Lower lobe of right lung (tissue), 2 donors: ENCODE results near the gene AAMP. TPM values are rescaled to one million over a fixed set of nuclear protein-coding genes. Genes with fewer than 3 reads are reported as not detected.

Source experiments
- ATAC-seq, 2 donors: fragments of 200-7000 bp; cut with Tn5 transposase; one replicate each; pipeline ENCODE4 v1.9.1; 2020 to 2022; ENCODE audit warnings: mild to moderate bottlenecking in 2 of 2, moderate library complexity in 2 of 2
- DNase-seq: peaks from one replicate; pipeline ENCODE4 v3.0.0-alpha.2; 2020
- H3K27ac ChIP-seq: fragments of 200-600 bp; one replicate; pipeline ENCODE4 v1.8.0; 2022
- H3K27me3 ChIP-seq: fragments of 200-600 bp; one replicate; pipeline ENCODE4 v1.8.0; 2022; ENCODE audit warnings: low read depth
- H3K36me3 ChIP-seq: fragments of 200-600 bp; one replicate; pipeline ENCODE4 v1.8.0; 2022; ENCODE audit warnings: mild to moderate bottlenecking
- H3K4me1 ChIP-seq: fragments of 200-600 bp; one replicate; pipeline ENCODE4 v1.8.0; 2022
- H3K4me3 ChIP-seq: fragments of 200-600 bp; one replicate; pipeline ENCODE4 v1.8.0; 2022; ENCODE audit warnings: mild to moderate bottlenecking
- H3K9me3 ChIP-seq: fragments of 200-600 bp; one replicate; pipeline ENCODE4 v1.8.0; 2022
- CTCF ChIP-seq: fragments of 200-600 bp; IDR thresholded peaks from one replicate; pipeline ENCODE4 v1.8.0; 2022; ENCODE audit warnings: antibody characterized with exemption, mild to moderate bottlenecking
- intact Hi-C: fragments of 100-400 bp; cut with DNase I; formaldehyde crosslinking; loops from one replicate; pipeline ENCODE4 v1.11.0; 2022
- total RNA-seq: library from RNA; stranded (reverse); fragmentation: NEBNext Ultra II Directional; extraction: Animal tissue kit (Norgen Biotek cat#: 25700); gene quantifications from one replicate; pipeline ENCODE4 v1.2.1, GENCODE V29; 2021
- donor health status: DM: no; HTN: yes; CAD: no; lungs with severe emphysema.

Gene AAMP
- total RNA-seq, 1 donor from 2014 or later, result 58.8 TPM

- peak; percentile 92 for TF ChIP-seq CTCF
- H3K4me3 ChIP-seq, result peak within 1 kb of the TSS; percentile 81
- ATAC-seq (peak; percentile 92 to 96), DNase-seq (peak; percentile 89)
- intact Hi-C loops, result loop anchor here (10.0 kb wide), 1 partner anchor 72 kb away; no protein-coding TSS in a partner anchor
- H3K36me3 ChIP-seq, result no peaks in the 10 kb centered on the region
- H3K27me3 ChIP-seq, result no peaks in the 10 kb centered on the region
- no peaks in the 10 kb centered on the region for H3K9me3 ChIP-seq
- peak within 1 kb of the TSS; percentile 97 for H3K27ac ChIP-seq
- H3K4me1 ChIP-seq, result peaks cover 92% of the 10 kb centered on the region
Measured at GRCh38 chr2:218292048-218293014, 22.4 kb upstream of the AAMP start, which contains the start of gene TMBIM1. Gene TMBIM1, minus strand, starts transcription at chr2:218292503. Its CDS starts 10,362 bp downstream, at chr2:218282141.

DNA sequence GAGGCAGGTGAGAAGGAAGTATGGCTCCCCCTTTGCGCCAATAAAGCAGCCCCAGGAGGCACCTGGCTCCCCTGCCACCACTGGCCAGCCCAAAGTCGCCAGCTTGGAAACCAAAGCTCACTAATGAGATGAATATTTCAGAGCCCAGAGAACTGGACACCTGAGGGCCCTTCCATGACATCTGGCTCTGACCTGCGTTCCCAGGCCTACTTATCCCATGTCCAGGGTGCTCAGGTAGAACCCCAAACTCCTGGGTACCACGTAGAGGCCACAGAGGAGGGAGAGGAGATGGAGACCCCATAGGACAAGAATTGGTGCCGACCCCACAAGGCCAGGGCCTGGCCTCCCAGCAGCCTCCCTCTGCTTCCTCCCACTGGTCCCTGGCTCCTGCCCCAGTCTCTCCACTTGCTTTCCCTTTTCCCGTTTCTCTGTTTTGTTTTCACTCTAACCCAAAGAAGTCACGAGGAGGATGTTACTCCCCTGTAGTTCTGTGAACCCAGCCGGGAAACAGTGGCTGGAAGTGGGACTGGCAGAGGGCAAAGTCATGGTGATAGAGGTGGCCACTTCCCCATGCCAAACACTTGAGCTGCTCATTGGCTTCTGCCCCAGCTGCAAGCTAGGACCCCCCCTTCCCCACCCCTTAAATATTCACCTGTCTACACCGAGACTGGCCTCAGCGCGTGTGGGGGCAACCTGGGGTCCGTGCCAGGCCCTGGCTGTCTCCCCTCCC lies 21.5 kb upstream of the AAMP start:
- ATAC-seq, result peak; percentile 31 to 33
- peak; percentile 65 for DNase-seq
- no peak for TF ChIP-seq CTCF
- intact Hi-C loops, result loop anchor here (10.0 kb wide), 1 partner anchor 73 kb away; no protein-coding TSS in a partner anchor
- Histone ChIP-seq H3K27me3 (no peaks in the 10 kb centered on the region), H3K4me3 (peak overlapping the region; percentile 81), H3K9me3 (no peaks in the 10 kb centered on the region), H3K27ac (peak overlapping the region; percentile 97), H3K4me1 (peaks cover 92% of the 10 kb centered on the region), H3K36me3 (no peaks in the 10 kb centered on the region)

GRCh38 chr2:218290316-218291261 lies 20.7 kb upstream of the AAMP start:
- Histone ChIP-seq H3K36me3 (peaks cover 6% of the 10 kb centered on the region), H3K9me3 (no peaks in the 10 kb centered on the region), H3K27ac (peak overlapping the region; percentile 97), H3K4me1 (peaks cover 92% of the 10 kb centered on the region), H3K4me3 (peak overlapping the region; percentile 81), H3K27me3 (no peaks in the 10 kb centered on the region)
- ATAC-seq, result no peak
- intact Hi-C loops, result loop anchor here (10.0 kb wide), 1 partner anchor 74 kb away; no protein-coding TSS in a partner anchor
- DNase-seq, result no peak
- TF ChIP-seq CTCF, result no peak

DNA sequence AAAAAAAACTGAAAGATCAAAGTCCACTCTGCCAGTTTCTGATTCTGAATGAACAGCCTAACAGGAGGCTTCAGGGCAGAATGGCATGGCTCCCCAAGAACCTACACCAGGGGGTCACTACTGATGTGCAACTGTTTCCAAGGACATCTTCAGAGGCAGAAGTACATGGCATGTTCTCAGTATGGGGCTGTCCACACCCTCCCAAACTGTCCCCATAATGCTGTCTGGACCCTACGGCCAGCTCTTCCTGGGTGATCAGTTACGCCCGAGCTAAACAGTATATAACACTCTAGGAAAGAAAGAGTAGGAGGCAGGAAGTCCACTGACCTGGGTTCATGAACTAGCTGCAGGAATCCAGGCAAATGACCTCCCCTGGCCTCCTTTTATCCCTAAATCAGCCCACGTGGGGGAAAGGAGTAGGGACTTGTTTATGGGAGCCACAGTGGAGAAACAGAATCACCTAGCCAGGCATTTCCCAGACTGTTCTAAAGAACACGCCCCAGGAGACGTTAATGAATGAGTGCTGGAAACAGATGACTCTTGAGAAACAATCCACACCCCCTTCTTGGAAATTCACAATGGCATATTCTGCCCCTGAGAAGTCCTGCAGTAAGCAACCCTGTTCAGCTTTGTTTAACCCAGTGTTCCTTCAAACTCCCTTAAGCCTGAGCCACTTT lies 19.8 kb upstream of the AAMP start:
- H3K27me3 ChIP-seq, result no peaks in the 10 kb centered on the region
- no peak for DNase-seq
- peak overlapping the region; percentile 97 for H3K27ac ChIP-seq
- peak in 1 of 2 donors; percentile 6 for ATAC-seq
- peaks cover 6% of the 10 kb centered on the region for H3K36me3 ChIP-seq
- H3K4me1 ChIP-seq, result peaks cover 92% of the 10 kb centered on the region
- H3K9me3 ChIP-seq, result no peaks in the 10 kb centered on the region
- peak overlapping the region; percentile 81 for H3K4me3 ChIP-seq
- intact Hi-C loops, result loop anchor here (10.0 kb wide), 1 partner anchor 75 kb away; no protein-coding TSS in a partner anchor
- no peak for TF ChIP-seq CTCF
